ENCODE results near the gene ARPC2.
A peak's percentile ranks its signal among the peaks of the same experiment; 100 is the strongest.

Gene ARPC2

DNA sequence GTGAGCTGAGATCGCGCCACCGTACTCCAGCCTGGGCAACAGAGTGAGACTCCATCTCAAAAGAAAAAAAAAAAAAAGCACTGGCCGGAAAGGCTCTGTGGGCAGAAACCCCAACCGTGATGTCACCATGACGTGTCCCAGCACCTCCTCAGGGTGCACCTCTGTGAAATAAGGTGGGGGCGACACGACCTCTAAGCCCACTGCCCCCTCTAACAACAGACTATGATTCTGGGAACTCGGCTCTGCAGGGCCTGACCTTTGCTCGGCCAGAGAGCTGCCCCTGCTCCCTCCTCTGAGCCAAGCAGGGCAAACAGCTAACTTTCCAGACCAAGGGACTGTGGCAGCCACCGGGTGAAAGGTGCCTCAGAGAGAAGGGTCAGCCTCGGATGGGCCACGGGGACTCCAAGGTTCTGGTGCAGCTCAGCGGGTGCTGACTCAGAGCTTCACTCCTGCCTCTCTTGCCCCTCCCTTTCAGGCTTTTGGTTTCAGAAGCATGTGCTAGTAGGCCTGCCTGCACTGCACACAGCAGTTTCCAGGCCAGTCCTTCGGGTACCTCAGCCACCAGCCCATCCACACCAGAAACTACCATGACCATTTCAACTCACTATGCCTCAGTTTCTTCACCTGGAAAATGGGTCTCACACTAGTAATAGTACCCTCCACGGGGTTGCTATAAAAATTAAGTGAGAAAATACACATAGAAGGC, 67.3 kb downstream of the ARPC2 start:
- peak overlapping the region; percentile 17 for H3K4me3 ChIP-seq (ENCODE audit: control insufficient read depth, low read depth, low read length)
- TF ChIP-seq, protein P1, sequence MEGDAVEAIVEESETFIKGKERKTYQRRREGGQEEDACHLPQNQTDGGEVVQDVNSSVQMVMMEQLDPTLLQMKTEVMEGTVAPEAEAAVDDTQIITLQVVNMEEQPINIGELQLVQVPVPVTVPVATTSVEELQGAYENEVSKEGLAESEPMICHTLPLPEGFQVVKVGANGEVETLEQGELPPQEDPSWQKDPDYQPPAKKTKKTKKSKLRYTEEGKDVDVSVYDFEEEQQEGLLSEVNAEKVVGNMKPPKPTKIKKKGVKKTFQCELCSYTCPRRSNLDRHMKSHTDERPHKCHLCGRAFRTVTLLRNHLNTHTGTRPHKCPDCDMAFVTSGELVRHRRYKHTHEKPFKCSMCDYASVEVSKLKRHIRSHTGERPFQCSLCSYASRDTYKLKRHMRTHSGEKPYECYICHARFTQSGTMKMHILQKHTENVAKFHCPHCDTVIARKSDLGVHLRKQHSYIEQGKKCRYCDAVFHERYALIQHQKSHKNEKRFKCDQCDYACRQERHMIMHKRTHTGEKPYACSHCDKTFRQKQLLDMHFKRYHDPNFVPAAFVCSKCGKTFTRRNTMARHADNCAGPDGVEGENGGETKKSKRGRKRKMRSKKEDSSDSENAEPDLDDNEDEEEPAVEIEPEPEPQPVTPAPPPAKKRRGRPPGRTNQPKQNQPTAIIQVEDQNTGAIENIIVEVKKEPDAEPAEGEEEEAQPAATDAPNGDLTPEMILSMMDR (conservative IDR thresholded peaks at IDR 0.05; ENCODE audit: control insufficient read depth, insufficient read depth, low read depth, low read length) = no peak
- peak; percentile 92 for DNase-seq (ENCODE audit: low read depth)

DNA sequence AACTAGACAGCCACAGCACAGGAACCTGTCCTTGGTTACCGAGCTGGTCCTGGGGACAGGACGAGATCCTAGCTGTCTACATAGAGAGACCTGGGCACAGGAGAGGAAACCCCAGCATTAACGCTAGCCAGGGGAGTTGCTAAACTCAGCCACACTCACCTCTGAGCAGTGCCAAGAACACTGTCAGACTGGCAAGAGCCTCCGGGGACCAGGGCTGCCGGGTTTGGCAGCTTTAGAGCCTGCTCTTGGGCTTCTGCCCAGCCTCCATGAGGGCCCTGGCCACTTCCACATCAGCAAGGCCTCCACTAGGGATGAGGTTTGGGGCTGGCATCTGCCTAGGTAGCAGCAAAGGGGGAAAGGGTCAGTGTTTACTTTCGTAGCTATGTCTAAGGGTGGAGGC, 68.6 kb downstream of the ARPC2 start:
- DNase-seq (ENCODE audit: low read depth) = peak; percentile 76
- TF ChIP-seq, protein P1 (conservative IDR thresholded peaks at IDR 0.05; ENCODE audit: control insufficient read depth, insufficient read depth, low read depth, low read length) = no peak
- H3K4me3 ChIP-seq (ENCODE audit: control insufficient read depth, low read depth, low read length) = no peak overlapping the region

DNA sequence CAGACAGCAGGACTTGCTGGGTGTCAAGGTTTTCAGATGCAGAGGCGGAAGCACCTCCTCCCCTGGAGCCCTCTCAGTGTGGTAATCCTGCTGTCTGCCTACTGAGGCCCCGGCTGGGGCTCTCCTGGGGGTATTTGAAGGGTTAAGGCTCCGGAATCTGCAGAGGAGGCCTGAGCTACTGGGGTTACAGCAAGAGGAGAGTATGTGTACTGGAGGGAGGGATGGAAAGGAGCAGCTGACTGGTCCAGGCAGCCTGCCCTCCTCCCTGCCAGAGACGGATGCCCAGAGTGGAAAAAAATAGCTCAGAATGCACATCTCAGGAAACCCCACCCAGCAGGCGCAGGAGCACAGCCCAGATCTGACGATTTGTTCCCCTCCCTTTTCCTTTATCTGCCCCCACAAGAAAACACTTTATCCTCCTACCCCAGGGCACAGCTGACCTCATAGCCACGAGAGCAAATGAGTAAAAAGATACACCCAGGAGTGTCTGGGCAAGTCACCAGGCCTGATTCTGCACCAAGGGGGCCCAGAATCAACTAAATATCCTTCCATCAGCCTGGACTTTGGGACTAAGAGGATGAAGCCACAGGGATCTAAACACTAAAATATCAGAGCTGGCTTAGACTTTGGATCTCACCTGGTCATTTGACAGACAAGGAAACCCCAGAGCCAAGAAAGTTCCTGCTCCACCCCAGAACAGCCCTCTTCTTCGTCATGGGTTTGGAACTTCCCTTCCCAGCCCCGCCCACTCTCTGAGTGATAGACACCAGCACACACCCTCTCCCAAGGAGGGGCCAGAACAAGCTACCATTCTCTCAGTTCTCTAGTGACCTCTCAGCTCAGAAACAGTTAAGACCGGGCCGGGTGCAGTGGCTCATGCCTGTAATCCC, 69.8 kb downstream of the ARPC2 start:
- peak overlapping the region; percentile 55 for H3K4me3 ChIP-seq (ENCODE audit: control insufficient read depth, low read depth, low read length)
- TF ChIP-seq, protein P1 (conservative IDR thresholded peaks at IDR 0.05; ENCODE audit: control insufficient read depth, insufficient read depth, low read depth, low read length) = no peak
- peak; percentile 95 for DNase-seq (ENCODE audit: low read depth)

DNA sequence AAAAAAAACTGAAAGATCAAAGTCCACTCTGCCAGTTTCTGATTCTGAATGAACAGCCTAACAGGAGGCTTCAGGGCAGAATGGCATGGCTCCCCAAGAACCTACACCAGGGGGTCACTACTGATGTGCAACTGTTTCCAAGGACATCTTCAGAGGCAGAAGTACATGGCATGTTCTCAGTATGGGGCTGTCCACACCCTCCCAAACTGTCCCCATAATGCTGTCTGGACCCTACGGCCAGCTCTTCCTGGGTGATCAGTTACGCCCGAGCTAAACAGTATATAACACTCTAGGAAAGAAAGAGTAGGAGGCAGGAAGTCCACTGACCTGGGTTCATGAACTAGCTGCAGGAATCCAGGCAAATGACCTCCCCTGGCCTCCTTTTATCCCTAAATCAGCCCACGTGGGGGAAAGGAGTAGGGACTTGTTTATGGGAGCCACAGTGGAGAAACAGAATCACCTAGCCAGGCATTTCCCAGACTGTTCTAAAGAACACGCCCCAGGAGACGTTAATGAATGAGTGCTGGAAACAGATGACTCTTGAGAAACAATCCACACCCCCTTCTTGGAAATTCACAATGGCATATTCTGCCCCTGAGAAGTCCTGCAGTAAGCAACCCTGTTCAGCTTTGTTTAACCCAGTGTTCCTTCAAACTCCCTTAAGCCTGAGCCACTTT, 72.8 kb downstream of the ARPC2 start:
- DNase-seq (ENCODE audit: low read depth) = peak; percentile 77
- H3K4me3 ChIP-seq (ENCODE audit: control insufficient read depth, low read depth, low read length) = peak overlapping the region; percentile 82

DNA sequence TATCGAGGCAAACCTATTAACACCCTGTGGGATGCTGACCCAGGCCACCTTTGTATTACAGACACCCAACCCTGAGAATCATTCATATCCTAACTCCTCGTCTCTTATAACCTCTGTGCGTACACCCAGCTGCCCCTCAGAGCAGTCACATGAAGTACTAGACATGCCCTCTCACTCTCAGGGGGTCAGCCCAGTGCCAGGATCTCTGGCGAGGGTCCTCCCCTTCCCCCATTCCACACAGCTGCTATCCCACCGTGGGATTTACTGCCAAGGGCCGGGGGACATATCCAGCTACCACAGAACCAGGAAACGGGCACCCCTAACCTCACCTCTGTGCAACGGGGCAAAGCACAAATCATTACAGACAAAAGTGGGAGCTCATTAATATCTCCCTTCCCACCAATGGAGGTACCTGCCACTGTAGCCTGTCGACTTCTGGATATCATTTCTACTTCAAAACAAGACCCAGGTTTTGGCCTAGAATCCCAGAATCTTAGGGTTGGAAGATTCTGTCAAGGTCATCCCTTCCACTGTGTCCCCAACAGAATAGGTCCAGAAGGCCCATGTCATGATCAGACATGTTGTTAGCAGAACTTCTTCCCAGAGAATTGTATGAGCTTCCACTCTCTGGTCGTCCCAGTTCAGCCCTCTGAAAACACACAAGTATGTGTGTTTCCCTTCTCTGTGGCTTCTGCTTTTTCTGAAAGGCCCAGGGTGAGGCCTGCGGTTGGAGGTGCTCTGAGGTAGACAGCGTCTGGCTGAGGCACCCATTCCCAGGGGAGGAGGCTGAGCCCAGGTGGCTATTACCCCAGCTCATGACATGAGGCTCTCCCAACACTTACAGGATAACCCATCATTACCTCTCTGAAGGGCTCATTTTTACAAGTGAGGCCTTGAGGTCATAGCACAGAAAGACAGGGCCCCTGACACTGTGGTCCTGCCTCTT, 73.6 kb downstream of the ARPC2 start:
- no peak for DNase-seq (ENCODE audit: low read depth)
- TF ChIP-seq, protein P1 (conservative IDR thresholded peaks at IDR 0.05; ENCODE audit: control insufficient read depth, insufficient read depth, low read depth, low read length) = no peak
- peak overlapping the region; percentile 82 for H3K4me3 ChIP-seq (ENCODE audit: control insufficient read depth, low read depth, low read length)

More for the DNA sequence above, 72.8 kb downstream of the ARPC2 start:
- TF ChIP-seq, protein P1 (conservative IDR thresholded peaks at IDR 0.05; ENCODE audit: control insufficient read depth, insufficient read depth, low read depth, low read length) = no peak

Measured in fibroblast of mammary gland (primary cell).